HG03520 (cell line): ENCODE data around the gene SPOCK1.

Experiments used
- ATAC-seq: cut with Tn5 transposase; IDR thresholded peaks from one replicate; pipeline ENCODE4 v1.9.1; 2021; ENCODE audit warnings: mild to moderate bottlenecking, moderate library complexity; ENCODE audit not compliant: unreplicated experiment

Gene SPOCK1

DNA sequence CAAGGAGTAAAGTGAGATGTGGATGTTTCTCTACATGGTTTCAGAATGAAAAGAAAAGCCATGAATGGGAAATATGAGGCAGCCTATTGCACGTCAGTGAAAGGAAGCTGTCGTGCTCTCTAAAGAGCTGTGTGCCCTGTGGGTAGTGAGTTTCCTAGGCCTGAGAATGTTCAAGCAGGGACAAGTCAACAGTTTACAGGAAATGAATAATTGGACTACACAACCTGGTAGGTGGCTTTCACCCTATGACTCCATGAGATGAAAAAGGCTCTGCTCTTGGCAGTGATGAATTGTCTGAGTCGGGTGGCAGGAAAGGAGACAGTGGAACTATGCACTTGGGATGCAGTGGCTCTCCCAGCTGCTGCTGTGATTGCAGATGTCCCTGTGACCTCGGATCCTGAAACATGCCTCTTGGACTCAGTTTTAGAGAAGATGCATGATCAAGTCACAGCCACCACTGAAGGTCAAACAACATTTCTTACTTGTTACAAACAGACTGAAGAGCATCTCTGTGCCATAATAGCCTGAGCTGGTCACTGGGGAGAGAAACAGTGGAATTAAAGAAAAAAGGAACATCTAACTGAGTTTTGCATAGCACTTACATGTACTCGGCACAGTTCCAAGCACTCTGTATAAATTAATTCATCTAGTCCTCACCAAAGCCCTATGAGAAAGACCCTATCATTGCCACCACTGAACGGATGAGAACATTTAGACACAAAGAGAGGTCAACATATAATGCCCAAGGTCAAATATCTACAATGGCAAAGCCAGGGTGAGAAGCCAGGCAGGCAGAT, 293.7 kb downstream of the SPOCK1 start:
- no peak for ATAC-seq

GRCh38 chr5:137203011-137203632, 296.0 kb downstream of the SPOCK1 start:
- ATAC-seq: no peak

- no peak for ATAC-seq
These were observed 297.2 kb downstream of the SPOCK1 start for GRCh38 chr5:137201876-137202275.

GRCh38 chr5:137200906-137201700, 298.0 kb downstream of the SPOCK1 start:
- no peak for ATAC-seq

DNA sequence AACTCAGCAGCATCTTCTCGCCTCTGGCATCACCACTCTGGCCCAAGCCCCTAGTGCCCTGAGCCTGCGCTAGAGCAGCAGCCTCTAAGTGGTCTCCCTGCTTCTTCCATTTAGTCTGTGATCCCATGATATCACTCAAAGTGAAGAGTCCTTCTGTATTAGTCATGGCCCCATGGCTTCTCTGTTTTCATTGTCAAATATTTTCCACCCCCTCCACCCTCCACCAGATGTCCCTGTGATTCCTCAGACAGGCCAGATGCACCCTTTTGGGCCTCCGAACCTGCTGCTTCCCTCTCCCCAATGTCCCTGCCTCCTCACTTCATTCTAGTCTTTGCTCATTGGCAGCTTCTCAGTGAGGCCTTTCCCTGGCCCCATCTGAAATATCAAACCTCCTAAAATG, 299.2 kb downstream of the SPOCK1 start:
- no peak for ATAC-seq

- no peak for ATAC-seq
These were observed 299.9 kb downstream of the SPOCK1 start for GRCh38 chr5:137199201-137199600.

DNA sequence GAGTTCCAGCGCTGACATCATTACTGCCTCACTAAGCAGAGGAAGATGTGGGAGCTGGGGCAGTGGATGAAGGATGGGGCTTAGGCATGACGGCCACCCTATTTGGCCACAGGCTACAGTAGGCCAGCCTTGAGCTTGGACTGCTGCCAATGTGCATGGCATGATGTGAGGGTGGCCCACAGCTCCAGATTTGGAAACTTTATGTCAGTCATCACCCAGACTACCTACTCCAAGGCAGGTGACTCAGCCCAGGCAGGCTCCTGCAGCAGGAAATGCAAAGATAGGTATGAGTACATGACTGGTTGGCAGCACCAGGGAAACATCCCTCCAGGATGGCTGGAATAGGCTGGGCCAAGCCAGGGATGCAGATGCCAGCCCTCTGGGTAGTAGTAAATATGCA, 303.6 kb downstream of the SPOCK1 start:
- no peak for ATAC-seq

DNA sequence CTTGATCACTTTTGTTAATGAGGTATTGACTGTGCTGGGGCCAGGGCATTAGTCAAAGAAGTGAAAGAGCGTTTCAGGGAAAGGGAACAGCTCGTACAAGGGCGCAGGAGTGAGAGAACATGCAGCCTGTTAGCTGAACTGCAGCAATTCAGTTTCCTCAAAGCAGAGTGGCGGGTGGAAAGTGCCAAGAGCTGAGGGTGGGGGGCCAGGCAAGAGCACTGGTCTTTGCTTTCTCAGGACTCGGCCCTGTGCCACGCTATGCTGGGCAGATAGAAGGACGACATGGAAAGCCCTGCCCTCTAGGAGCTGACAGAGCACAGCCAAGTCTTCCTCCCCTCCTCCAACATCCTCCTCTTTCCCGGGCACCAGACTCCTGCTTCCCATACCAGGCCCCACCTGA, 304.8 kb downstream of the SPOCK1 start:
- no peak for ATAC-seq

GRCh38 chr5:137192293-137192743, 306.8 kb downstream of the SPOCK1 start:
- ATAC-seq: no peak

GRCh38 chr5:137191179-137191578, 307.9 kb downstream of the SPOCK1 start:
- no peak for ATAC-seq

- ATAC-seq: no peak
These were observed 308.7 kb downstream of the SPOCK1 start for GRCh38 chr5:137190441-137190840.

DNA sequence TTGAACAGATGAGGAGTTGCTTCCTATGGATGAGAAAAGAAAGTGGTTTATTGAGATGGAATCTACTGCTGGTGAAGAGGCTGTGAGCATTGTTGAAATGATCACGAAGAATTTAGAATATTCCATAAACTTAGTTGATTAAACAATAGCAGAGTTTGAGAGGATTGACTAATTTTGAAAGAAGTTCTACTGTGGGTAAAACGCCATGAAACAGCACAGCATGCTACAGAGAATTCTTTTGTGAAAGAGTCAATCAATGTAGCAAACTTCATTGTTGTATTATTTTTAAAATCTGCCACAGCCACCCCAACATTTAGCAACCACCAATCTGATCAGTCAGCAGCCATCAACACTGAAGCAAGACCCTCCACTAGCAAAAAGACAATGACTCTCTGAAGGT, 309.1 kb downstream of the SPOCK1 start:
- no peak for ATAC-seq

DNA sequence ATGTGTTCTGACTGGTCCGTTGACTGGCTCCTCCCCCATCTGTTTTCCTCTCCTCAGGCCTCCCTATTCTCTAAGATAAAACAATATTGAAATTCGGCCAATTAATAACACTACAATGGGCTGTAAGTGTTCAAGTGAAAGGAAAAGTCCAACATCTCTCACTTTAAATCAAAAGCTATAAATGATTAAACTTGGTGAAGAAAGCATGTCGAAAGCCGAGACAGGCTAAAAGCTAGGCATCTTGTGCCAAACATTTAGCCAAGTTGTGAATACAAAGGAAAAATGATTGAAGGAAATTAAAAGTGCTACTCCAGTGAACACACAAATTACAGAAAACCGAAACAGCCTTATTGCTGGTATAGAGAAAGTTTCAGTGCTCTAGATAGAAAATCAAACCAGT, 310.6 kb downstream of the SPOCK1 start:
- no peak for ATAC-seq

DNA sequence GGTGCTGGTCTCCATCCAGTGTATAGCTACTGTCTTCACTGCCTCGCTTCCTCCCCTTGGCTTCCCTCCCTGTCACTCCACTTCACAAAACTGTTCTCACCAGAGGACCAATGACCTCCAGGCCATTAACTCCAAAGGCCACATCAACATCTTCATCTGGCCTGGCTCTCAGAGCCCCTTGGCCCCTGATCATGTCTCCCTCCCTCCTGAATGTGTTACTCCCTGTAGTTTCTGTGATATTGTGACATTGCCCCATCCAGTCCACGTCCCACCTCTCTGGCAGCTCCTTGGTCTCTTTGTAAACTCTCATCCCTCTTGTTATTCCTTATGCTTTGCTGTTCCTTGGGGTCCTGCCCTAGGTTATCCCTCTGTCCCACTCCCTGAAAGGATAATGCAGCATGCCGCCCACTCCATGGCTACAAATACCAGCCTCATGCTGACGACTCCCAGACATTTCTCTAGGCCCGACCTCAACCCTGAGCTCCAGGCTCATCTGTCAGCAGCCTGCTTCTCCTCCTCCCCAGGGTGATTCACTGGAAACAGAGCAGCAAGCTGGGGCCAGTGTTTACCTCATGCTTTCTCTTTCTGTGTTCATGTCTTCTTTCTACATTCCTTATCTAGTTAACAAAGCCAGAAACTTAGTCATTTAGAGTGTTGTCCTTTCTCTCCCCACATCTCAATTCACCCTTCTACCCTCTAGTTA, 312.2 kb downstream of the SPOCK1 start:
- ATAC-seq: no peak

GRCh38 chr5:137185193-137185592, 313.9 kb downstream of the SPOCK1 start:
- no peak for ATAC-seq

GRCh38 chr5:137184734-137185133, 314.4 kb downstream of the SPOCK1 start:
- ATAC-seq: no peak

DNA sequence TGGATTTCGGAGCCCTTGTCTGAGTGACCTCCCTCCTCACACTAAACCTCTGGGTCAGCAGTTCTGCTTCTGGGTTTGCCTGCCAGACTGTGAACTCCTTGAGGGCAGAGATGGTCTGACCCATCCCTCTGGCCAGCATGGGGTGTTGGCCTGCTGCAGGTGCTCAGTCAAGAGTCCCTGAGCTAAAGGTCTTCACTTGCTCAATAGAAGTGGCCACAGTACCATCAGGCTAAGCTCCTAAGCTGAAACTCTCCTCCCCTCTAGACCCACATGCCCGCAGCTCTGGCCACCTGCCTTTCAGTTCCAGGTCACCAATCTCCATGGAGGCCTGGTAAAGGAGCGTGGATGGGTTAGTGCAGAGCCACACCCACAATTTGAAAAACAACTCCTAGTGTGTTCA, 316.6 kb downstream of the SPOCK1 start:
- no peak for ATAC-seq

DNA sequence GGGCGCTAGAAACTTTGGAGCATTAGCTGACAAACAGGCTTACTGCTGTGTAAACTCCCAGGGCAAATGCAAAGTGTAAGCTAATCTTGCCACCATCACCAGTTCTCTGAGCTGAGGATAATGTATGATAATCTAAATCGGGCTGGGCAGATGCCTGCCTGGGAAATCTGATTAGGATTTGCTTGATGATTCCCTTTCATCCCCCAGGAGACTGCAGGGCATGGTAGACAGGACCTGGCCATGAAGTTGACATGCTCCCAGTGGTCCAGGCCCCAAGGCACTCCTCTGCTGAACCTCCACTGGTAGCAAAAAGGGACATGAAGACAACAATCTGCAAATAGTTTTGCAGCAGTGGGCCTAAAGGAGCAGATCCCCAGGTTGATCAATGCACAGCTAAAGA, 317.5 kb downstream of the SPOCK1 start:
- ATAC-seq: no peak

GRCh38 chr5:137179203-137179602, 319.9 kb downstream of the SPOCK1 start:
- no peak for ATAC-seq

- ATAC-seq: no peak
These were observed 322.5 kb downstream of the SPOCK1 start for GRCh38 chr5:137176609-137177008.

DNA sequence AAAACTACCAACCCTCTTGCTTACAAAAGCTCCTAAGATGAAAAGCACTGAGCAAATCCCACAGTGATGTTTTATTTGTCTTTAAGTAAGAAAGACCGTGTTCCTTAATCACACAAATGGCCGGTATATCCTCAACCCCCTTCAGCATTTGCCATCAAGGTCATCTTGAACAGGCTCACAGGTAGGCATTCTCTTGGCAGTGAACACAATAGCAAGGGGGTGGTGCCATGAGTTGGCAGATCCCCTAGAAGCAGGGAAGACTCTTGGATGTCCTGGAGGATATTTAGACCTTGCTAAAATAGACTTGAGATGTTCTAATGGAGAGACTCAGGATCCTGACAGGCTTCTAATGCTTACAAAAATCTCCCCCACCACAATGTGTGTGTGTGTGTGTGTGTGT, 323.0 kb downstream of the SPOCK1 start:
- ATAC-seq: no peak
